NOMO-1 treated with DMSO at 0.1 percent for 48 hours (cell line): ENCODE data around the gene LIPH.

Source experiments
- DNase-seq: peaks from one replicate; lab custom pipeline; 2025; ENCODE audit not compliant: unreplicated experiment; lab: John Stamatoyannopoulos, UW

Gene LIPH

GRCh38 chr3:185549122-185549521 lies 3.3 kb downstream of the LIPH start:
- DNase-seq = no peak

- no peak for DNase-seq
These were observed 11.7 kb downstream of the LIPH start for GRCh38 chr3:185540695-185541094.

GRCh38 chr3:185539934-185540333 lies 12.5 kb downstream of the LIPH start:
- DNase-seq = no peak

- peak; percentile 100 for DNase-seq
These were observed 14.9 kb downstream of the LIPH start for GRCh38 chr3:185537369-185537970.

GRCh38 chr3:185534511-185534910 lies 17.9 kb downstream of the LIPH start:
- DNase-seq = no peak

- no peak for DNase-seq
These were observed 19.5 kb downstream of the LIPH start for GRCh38 chr3:185532901-185533300.

GRCh38 chr3:185530856-185531255 lies 21.5 kb downstream of the LIPH start:
- no peak for DNase-seq

GRCh38 chr3:185528532-185528931 lies 23.9 kb downstream of the LIPH start:
- no peak for DNase-seq

GRCh38 chr3:185527364-185527763 lies 25.0 kb downstream of the LIPH start:
- no peak for DNase-seq

GRCh38 chr3:185526349-185526951 lies 25.9 kb downstream of the LIPH start:
- DNase-seq = no peak

- no peak for DNase-seq
These were observed 30.8 kb downstream of the LIPH start for GRCh38 chr3:185521349-185522138.

- DNase-seq = no peak
These were observed 33.4 kb downstream of the LIPH start for GRCh38 chr3:185519021-185519420.

- no peak for DNase-seq
These were observed 34.8 kb downstream of the LIPH start for GRCh38 chr3:185517387-185518130.

GRCh38 chr3:185511711-185512110 lies 40.7 kb downstream of the LIPH start:
- no peak for DNase-seq

GRCh38 chr3:185508335-185508991 lies 43.9 kb downstream of the LIPH start:
- DNase-seq = no peak

GRCh38 chr3:185507883-185508282 lies 44.5 kb downstream of the LIPH start:
- no peak for DNase-seq

GRCh38 chr3:185504636-185505035 lies 47.8 kb downstream of the LIPH start:
- DNase-seq = no peak

GRCh38 chr3:185503521-185503920 lies 48.9 kb downstream of the LIPH start:
- DNase-seq = no peak

- DNase-seq = no peak
These were observed 49.4 kb downstream of the LIPH start for GRCh38 chr3:185502987-185503386.

GRCh38 chr3:185498503-185499396 lies 53.6 kb downstream of the LIPH start, which contains the start of gene TMEM41A:
Gene TMEM41A, minus strand, starts transcription at chr3:185499035. Its CDS starts 74 bp downstream, at chr3:185498961.
- DNase-seq = peak; percentile 95
